NCI-H526 (cell line): Measurements from ENCODE around the gene SKIDA1.

Experiments
- DNase-seq, 2 experiments: peaks; one replicate each; lab custom pipeline; 2025; lab: John Stamatoyannopoulos, UW

Gene SKIDA1

DNA sequence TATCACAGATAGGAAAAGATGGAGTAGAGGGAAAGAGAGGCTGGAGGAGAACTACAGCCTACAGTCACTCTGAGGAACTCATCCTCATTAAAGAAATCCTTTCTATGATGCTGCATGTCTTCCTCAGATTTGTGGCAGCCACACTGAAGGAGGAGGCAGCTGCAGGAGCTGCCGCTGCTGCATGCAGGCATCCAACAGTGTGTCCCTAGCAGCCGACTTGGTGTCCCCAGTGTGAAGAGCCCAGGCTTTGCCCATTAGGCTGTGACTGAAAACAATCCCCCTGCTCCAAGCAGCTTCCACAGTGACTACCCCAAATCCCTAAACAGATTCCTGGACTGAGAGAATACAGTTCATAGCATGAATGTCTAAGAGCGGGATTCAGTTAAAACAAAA is 23.1 kb downstream of the SKIDA1 start:
- no peak for DNase-seq

DNA sequence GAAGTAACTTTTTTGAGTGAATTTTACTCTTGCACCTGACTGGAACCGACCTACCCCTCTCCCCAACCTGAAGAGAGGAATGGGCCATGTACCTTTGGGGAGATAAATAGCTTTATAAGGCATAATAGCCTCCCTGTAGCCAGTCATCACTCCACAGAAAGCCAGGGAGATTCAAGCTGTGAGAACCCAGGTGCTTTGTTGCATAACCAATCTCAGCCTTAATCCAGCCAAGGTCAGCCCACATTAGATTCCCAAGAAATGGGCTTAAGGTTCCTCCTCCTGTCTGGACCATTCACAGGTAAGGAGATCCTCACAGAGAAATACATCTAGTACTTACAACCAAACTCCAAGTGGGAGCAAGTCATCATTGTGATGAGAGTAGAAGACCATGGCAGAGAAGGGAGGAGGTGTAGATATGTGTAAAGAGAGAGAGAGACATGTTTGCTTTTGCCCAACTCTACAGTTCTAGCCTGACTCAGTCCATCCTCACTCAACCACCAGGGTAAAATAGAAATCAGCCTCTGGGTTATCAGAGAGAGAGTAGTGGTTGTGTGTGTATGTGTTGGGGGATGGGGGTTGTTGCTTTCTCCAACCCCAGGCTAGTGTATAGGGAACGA is 23.6 kb downstream of the SKIDA1 start:
- no peak for DNase-seq

- DNase-seq: no peak
These were observed 24.4 kb downstream of the SKIDA1 start for GRCh38 chr10:21501091-21501490.

DNA sequence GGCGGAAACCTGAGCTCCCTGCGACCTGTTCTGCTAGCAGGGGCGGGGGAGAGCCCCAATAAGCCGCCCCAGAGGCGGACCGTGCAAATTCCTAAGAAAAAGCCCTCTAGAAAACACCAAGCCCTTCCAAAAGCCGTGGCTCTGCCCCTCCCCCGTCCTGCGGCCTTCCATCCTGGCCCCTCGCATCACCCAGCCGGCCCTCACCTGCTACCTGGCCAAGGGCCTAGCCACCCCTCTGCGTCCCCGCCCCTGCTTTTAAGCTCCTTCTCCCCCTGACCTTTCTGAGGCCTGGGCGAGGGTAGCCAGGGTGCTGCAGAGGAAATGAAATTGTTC is 24.9 kb downstream of the SKIDA1 start:
- no peak for DNase-seq

DNA sequence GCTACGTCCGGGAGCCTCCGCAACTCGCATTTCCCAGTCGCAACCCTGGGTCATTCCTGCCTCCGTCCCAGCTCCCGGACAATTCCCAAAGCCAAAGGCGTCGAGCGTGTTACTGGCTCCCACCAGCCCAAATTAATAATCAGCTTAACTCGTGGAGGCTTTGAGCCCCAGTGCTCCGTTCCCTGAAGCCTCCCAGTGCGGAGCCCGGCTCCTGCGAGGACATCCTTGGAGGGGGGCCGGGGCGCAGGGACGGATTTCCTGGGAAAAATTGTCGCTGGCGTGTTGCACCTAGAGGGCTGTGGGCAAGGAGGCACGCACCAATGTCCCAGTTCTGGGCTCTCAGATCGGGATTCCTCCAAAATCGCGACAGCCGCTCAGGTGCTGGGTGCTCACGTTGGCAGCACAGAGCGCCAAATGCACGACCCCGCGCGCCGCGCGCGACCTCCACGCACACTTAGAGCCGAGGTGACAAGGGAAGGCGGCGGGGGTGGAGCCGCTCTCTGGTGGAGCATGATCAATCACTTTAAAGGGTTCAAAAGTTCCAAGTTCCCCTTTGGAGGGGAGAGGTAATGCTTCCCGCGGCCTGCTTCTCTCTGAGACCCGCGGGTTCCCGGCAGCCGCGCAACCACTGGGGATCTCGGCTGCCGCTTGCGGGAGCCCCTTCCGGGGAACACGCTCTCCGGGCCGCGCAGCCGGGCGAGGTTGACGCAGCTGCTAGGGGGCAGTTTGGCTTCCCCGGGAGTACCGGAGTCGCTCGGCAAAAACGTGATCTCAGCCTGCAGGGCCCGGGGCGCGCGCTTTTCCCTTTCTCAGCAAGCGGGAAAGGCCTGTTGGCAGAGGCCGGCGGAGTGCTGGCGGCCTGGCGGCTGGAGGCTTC is 25.5 kb downstream of the SKIDA1 start:
- no peak for DNase-seq

GRCh38 chr10:21498986-21499385 is 26.5 kb downstream of the SKIDA1 start:
- no peak for DNase-seq

DNA sequence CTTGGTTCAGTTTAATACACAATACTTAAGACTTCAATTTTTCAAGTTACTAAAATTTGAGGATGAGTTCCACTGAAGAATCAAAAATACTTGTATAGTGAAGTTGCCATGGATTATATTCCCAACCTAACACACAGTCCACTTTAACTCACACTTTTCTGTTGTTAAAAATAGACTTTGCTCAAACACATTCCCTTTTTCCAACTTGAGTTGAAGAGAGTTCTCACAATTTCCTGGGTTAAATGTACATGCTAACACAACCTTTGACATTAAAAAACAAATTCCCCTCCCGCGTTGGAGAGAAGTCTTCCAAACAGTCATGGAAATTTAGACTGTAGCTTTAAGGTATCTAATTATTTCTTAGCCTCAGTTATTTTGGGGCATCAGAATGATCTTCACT is 27.1 kb downstream of the SKIDA1 start:
- DNase-seq: no peak

DNA sequence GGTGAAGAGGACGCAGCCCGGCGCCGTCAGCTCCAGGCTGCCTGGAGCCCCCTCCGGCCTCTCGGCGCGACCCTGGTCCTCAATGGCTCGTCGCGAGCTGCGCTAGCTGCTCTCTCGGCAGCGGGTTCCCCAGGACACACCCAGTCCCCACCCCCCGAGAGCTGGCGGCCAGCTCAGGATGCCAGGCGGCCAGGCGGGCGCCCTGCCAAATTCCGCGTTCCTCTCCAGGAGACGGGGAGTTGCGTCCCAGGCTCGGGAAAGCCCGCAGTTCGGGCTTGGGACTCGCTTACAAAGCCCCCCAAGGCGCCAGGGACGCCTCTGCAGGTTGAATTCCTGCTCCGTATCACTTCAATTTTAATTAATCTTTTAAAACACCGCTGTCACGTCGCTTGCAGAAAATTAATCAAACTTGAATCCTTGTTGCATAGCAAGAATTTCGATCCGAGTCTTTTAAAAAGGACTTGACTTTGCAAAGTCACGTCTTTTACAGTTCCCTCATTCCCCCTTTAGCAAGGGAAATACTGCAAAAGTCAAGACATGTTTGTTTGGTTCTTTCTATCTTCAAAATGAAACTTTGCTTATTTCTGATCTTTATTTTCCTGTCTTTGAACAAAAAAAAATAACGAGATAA is 28.2 kb downstream of the SKIDA1 start:
- DNase-seq: peak; percentile 75 to 89

DNA sequence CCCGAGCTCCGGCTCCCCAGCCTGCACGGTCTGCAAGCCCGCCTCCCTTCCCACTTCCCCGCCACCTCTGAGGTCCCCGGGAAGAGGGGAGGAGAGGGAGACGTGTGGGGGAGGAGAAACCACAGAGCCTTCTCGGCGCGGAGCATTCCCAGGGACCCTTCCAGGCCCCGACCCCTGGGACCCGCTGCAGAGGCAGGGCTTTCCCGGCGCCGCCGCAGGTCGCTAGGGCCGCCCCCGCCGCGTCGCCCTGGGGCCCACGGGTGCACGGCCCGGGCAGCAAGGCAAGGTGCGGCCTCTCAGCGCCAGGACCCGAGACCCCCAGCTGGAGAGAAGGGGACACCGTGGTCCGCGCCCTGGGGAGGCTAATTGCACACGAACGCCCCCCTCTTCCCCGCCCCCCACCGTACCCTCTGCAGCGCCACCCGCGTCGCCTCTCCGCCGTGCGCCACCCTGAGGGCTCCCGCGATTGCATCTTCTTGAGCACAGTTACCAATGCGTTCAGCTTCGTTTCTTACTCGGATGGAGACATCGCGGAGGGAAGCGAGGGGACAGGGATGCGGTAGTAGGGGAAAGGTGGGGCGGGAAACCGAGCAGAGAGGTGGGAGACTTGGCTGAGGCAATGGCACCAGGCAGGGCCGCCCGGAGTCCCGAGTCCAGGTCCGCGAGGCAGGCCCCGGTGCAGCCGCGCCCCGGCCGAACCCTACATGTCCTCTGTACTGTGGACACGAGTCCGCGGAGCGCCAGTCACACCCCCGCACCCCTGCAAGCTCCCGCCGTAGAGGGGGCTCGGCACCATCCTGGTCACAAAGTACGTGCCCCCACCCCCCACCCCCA is 28.9 kb downstream of the SKIDA1 start:
- peak; percentile 61 to 72 for DNase-seq

- peak; percentile 70 to 93 for DNase-seq
These were observed 29.6 kb downstream of the SKIDA1 start for GRCh38 chr10:21495752-21496342.

- DNase-seq: no peak
These were observed 30.3 kb downstream of the SKIDA1 start for GRCh38 chr10:21495002-21495751.

- DNase-seq: peak in 1 of 2 experiments; percentile 42
These were observed 31.1 kb downstream of the SKIDA1 start for GRCh38 chr10:21494191-21495001.

DNA sequence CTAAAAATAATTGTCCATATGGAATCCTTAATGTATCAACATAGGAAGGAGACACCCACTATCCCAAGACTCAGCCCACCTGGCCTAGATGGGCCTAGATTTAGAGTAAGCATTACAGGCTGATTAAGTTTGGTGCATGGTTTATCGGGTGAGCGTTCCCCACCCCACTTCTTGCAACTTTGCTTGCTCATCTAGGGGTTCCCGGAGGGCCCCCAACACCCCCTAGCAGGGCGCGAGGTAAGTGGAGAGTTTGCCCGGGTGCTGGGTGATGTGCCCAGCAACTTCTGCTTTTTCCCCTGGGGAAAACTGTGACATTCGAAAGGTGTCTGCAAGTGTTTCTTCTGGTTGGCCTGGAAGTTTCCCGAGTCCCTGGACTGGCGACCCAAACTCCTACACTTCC is 31.7 kb downstream of the SKIDA1 start:
- DNase-seq: no peak

- DNase-seq: no peak
These were observed 33.1 kb downstream of the SKIDA1 start for GRCh38 chr10:21492421-21492820.

DNA sequence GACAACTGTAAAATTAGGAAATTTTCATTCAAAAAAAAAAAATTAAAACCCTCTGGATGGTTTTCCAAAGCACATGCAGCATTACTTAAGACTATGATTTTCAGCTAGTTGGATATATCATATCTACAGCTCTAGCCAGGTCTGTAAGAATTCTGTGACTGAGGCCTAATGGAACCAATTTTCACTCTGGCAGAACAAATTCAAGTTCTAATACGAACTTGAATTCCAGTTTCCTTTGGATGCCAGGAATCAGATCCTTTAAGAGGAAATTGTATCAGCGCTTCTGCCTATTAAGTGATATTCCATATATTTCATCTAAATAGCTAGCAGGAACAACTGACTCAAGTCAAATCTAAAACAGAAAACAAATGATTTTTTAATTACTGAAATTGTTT is 34.8 kb downstream of the SKIDA1 start:
- no peak for DNase-seq

- DNase-seq: no peak
These were observed 35.3 kb downstream of the SKIDA1 start for GRCh38 chr10:21490028-21490710.

DNA sequence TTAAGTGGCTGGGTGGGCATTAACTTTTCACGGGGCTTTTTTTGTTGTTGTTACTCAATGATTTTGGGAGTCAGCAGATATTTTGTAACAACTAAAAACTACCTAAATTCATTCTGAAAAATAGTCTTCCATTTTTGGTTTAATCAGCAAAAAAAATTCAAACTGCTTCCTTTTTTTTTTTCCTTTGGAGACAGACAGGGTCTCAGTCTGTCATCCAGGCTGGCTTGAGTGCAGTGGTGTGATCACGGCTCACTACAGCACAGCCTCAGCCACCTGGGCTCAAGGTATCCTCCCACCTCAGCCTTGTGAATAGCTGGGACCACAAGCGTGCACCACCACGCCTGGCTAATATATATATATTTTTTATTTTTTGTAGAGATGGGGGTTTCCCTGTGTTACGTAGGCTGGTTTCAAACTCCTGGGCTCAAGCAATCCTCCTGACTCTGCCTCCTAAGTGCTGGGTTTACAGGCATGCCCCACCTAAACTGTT is 36.5 kb downstream of the SKIDA1 start:
- DNase-seq: no peak

DNA sequence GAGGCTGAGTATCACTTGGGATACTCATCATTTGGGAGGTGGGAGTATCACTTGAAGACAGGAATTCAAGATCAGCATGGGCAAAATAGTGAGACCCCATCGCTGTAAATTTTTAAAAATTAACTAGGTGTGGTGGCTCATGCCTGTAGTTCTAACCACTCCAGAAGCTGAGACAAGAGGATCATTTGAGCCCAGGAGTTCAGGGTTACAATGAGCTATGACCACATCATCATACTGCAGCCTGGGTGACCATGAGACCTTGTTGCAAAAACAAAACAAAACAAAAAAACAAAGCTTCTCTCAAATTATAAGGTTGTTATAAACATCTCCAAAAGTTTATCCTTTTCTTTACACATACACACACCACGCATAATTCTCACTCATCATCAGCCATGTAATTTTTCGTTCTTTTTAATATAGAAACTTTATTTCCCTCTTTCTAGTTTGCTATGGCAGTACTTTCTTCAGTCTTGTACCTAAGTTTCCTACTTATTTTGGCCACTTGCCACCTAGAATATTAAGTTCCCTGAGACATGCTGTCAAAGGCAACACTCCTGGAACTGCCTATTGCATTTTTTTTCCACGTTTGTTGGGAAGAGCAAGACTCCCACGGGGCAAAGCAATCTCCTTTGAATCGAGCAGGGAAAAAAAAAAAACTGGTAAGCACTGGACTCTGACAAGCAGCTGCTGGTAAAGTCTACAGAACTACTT is 37.1 kb downstream of the SKIDA1 start:
- DNase-seq: no peak
